Lower leg skin (tissue), 3 donors: ENCODE results near the gene ATXN1L.

Source experiments
- CTCF ChIP-seq, 3 donors: fragments of 450-650 bp; IDR thresholded peaks; one replicate each; pipeline ENCODE4 v1.5.1; 2016; ENCODE audit warnings: antibody characterized with exemption in 3 of 3, mild to moderate bottlenecking in 3 of 3, moderate library complexity in 2 of 3
- POLR2A ChIP-seq, 2 donors: fragments of 450-650 bp; IDR thresholded peaks; one replicate each; pipeline ENCODE4 v1.6.1; 2016 to 2017; ENCODE audit warnings: antibody characterized with exemption in 2 of 2, mild to moderate bottlenecking in 1 of 2, moderate library complexity in 1 of 2

- TF ChIP-seq CTCF (IDR thresholded peaks at IDR 0.05), result no peak
- TF ChIP-seq POLR2A (IDR thresholded peaks at IDR 0.05), result no peak
These were observed 39.5 kb downstream of the ATXN1L start for GRCh38 chr16:71885261-71885650.
